Medulla oblongata (tissue), 1 donor: ENCODE results near the gene NAPB.
A peak's percentile ranks its signal among the peaks of the same experiment; 100 is the strongest.

Source experiments
- DNase-seq: peaks from one replicate; pipeline ENCODE4 v3.0.0-alpha.2; 2015; ENCODE audit errors: extremely low spot score

Gene NAPB

DNA sequence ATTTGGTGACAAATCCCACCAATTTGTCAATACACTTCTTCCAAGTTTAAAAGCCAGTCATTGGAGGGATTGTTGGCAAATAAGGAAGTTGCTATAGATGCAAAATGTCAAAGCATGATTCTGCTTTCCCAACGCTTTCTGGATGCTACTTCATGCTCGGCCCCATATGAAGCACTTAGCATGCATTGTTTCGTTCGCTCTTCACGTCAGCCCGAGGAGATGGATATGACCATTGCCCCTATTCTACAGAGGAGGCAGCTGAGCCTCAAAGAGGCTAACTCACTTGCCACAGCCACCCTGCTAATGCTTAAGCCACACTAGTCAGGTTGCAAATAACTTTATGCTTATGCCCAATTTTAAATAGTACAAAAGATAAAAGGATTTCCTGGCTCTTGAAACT, 73.5 kb downstream of the NAPB start:
- no peak for DNase-seq

DNA sequence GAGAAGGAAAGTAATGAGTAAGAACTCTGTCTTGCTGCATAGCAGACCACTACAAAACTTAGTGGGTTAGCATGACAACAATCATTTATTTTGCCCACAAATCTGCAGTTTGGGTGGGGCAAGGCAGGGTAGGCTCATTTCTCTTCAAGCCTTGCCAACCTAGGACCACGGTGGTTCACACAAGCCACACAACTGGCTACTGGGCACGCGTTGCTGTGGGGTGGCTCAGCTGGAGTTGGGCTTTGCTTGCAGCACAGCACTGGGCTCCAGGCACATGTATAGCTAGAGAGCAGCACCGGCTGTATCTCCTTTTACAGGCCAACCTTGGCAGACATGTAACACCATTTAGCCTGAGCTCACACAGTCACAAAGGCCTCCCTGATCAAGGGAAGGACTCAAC, 75.3 kb downstream of the NAPB start:
- no peak for DNase-seq

DNA sequence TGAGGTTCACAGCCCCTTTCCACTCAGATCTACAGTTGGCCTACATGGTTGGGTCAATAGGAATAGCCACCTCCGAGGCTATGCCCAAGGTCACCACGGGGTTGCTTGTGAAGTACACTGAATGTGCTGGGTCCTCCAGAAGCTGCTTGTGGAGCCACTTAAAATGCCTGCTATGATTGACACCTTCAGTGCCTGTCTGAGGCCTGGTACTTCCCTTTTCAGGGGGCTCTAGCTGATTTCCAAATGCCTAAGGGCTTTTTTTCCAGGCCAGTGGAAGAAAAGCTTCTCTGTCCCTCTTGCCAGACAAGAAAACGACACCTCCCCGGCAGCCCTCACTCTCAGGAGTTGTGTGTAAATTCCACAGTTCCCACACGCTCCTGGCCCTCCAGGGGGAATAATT, 77.0 kb downstream of the NAPB start:
- DNase-seq = no peak

DNA sequence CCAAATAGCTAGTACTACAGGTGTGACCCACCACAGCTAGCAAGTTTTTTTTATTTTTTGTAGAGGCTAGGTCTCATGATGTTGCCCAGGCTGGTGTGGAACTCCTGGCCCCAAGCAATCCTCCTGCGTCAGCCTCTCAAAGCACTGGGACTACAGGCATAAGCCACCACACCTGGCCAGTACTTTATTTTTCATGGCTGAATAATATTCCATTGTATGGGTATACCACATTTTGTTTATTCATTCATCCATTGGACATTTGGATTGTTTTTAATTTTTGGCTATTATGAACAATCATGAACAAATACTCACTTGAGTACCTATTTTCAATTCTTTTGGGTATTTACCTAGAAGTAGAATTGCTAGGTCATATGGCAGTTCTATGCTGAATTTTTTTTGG, 77.7 kb downstream of the NAPB start:
- no peak for DNase-seq

DNA sequence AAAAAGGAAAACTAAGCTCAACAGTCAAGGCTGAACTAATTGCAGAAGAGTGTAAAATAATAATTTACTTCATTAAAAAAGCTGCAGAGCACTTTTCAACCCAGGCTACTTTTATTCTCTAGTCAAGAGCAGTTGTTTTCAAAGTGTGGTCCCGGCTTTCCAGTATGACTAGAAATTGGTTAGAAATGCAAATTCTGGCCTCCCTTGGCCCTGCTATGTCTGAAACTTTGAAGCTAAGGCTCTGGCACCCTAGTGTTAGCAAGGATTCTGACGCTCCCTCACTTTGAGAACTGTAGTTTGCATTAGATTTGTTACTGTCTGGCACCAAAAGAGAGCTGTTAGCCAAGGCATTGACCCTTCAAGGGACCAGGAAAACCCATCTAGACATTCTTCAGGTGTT, 80.2 kb downstream of the NAPB start:
- DNase-seq = no peak

DNA sequence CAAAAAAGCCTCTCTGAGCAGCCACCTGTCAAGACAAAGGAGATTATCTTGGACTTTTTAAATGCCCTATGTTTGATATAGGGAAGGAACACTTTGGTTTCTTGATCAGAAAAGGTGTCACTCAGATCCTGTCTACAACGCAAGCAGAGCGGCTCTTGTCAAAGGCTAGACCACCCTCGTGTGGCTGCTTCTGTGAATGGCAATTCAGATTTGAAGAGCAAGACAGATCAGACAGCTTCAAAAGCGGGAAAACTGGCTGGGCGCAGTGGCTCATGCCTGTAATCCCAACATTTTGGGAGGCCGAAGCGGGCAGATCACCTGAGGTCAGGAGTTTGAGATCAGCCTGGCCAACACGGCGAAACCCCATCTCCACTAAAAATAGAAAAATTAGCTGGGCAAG, 80.8 kb downstream of the NAPB start:
- DNase-seq = peak; percentile 82

DNA sequence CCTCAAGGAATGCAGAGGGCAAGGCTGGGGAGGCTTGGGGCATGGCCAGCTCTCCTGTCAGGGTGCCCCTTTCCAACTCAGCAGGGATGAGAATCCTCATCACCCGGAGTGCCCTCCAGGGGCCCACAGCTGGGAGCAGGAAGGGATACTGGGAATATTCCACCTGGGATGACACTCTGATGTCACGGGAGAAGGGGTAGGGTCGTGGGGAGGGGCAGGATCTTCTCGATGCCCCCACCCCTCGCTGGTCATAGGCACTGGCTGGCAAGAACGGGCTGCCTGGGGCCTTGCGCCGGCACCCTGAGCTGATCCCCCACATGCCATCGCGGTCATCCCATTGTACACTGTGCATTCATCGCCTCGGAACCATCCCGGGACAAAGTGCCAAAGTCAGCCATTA, 81.3 kb downstream of the NAPB start:
- no peak for DNase-seq

DNA sequence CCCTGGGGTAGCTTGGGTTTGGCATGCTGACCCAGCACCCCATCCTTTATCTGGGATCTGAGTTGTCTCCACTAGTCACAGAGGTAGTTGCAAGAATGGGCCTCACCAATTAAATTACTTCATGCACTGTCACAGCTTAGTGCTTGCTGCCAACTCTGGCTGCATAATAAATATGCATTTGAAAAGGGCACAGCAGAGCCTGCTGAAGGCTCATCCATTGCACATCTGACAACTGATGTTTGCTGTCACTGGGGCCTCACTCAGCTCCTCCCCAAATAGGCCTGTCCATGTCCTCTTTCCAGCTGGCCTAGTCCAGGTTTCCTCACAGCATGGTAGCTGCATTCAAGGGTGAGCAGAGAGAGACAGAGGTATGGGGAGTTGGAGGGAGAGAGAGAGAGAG, 84.0 kb downstream of the NAPB start:
- no peak for DNase-seq

DNA sequence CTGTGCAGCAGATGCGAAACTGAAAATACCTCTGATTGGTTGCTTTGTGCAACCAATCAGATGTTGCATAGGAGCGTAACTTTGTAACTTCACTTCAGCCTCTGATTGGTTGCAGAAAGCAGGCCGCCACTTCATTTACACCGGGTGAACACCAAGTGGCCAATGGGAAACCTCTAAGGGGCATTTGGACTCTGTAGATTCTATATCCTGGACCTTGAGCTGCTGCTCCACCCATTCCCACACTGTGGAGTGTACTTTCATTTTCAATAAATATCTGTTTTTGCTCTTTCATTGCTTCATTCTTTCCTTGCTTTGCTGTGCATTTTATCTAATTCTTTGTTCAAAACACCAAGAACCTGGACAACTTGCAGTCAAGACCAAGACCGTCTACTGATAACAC, 84.8 kb downstream of the NAPB start:
- no peak for DNase-seq

DNA sequence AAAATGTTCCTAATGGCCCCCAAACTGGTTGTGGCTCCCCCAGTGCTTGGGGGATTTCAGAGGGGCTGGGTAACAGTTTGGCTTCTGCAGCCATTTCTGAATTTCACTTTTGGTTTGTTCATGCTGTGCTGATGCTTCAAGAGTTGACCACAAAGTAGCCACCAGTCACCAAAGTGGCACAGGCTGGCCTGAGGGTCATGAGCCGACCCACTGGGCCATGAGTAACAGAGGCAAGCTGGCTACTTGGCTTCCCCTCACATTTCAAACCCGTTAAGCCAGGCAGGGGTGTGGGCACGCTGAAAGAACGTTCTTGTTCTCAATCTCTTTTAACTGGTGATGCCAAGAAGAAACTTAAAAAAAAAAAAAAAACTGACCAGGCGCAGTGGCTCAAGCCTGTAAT, 85.8 kb downstream of the NAPB start:
- DNase-seq = no peak

DNA sequence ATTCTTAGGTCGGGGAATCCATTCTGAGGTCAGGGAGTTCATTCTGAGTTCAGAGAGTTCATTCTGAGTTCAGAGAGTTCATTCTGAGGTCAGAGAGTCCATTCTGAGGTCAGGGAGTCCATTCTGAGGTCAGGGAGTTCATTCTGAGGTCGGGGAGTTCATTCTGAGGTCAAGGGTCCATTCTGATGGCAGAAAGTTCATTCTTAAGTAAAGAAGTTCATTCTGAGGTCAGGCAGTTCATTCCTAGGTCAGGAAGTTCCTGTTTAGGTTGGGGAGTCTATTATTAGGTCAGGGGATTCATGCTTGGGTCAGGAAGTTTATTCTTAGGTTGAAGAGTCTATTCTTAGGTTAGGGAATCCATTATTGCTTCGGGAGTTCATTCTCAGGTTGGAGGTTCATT, 87.2 kb downstream of the NAPB start:
- DNase-seq = no peak

DNA sequence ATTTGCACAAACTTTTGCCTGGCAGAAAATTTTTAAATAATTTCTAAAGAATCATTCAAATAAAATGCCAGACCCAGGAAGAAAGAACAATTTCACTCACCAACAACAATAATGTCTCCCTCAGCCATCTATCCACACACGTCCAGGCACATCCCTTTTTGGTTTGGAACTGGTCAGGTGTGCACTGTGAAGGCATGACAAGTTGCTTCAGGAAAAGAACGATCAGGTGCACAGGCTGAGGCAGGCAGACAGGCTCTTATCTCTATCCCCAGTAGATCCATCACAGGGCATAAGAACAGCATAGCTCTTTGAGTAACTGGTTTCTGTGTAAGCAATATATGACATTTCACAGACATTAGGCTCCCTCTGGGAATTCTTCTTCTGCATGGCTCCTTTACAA, 88.8 kb downstream of the NAPB start:
- no peak for DNase-seq

DNA sequence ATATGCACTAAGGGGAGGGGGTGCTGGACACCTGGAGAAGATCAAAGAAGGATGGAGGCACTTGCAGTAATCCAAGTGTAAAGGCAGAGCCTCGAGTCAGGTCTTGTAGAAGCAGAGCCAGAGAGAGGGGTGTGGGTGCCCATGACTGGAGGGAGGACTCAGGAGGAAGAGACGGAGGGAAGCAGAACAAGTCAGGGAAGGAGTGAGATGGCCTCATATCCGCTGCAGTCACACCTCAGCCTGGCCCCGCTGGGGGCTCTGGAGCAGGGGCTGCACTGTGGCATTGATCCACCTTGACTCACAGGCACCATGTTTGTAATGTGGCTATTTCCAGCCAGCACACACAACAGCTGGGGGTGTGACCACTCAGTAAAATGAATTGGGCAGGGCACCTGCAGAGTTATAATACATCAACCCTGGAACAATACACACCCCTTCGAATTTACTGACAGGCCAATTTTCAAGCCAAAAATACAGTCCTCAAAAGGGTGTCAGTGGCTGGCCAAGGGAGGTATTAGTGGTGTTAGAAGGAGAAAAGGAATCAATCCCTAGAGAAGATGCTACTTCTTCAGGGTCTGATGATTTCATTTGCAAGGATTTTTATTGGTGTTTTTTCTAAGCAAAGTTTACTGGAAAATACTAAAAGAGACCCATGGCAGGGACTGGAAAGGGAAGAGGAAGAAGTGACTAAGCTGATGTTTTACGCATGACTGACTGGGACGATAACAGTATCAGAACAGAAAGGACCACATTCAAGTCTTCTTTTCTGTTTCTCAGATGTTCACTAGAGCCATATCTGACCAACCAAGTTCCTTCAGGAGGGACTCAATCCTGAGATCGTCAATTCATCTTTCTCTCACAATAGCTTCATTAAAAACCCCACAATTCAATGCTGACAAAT, 89.6 kb downstream of the NAPB start:
- DNase-seq = no peak

DNA sequence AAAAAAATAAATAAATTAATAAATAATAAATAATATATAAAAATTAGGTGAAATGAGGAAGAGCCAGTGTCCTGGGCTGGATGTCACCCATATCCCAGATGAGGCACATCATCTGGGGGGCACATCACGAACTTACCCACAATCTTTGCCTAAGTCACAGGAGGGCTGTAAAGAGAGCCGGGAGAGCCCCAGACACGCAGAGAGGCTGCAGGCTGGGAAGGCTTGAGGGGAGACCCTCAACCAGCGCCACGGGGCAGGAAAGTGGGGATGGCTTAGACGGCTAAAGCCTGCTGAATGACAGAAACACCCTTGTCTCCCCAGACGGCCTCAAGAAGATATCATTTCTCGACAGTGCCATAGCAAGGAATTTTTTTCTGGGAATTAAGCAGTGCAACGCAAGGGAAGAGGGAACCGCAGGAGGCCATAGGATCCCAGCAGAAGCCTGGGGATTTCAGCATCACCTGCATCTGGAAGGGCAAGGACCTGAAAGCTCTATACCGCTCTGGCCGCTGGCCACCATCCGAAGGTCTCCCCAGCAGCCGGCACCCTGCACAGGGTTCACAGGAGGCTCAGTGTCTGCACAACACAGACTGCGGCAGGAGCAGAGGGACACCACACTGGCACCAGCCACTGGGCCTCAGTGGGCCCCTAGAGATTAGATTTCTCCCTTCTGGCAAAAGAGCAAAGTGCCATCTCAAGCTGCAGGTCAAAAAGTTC, 93.5 kb downstream of the NAPB start:
- no peak for DNase-seq

DNA sequence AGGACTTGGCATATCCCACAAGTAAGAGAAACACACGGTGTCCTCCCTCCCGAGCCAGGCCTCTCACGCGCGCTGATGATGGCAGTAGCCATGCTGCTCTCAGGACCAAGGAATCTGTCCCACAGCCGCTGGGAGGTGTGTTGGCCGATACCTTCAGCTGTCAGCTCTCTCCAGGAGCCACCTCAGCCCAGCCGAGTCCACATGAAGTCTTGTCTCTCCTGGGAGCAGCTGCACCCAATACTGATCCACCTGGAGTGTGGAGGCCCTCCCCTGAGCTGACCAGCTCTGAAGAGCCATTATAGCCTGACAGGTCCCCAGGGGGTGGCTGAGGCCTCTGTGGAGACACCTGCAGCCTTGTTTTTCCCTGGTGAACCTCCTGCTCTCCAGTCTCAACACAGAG, 94.5 kb downstream of the NAPB start:
- DNase-seq = no peak

DNA sequence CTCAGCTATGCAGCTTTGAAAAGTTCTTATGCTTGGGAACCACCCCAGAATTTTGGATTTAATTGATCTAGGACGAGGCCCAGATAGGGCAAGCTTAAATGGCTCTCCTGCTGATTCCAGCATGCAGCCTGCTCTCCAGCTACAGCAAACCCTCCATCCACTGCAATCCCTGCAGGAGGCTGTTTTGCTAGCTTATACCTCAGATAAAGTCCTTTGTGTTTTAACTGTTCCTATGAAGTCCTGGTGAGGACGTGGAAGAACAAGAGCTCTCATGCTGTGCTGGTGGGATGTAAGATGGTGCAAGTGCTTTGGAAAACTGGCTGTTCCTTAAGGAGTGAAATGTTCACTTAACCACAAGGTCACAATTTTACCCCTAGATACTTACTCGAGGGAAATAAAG, 96.2 kb downstream of the NAPB start:
- no peak for DNase-seq
